ENCODE measurements around the gene GBGT1. TPM values are rescaled to one million over a fixed set of nuclear protein-coding genes. Genes with fewer than 3 reads are reported as not detected.
A peak's percentile ranks its signal among the peaks of the same experiment; 100 is the strongest.

Gene GBGT1
- total RNA-seq, 2 experiments from 2014 or later, result 4.0 to 4.5 TPM

GRCh38 chr9:133119846-133120500, 43.7 kb downstream of the GBGT1 start:
- no peak for DNase-seq
- H3K9me3 Mint-ChIP-seq, result no peaks in the 10 kb centered on the region
- H3K4me3 Mint-ChIP-seq, result peak overlapping the region; percentile 76
- peaks cover 48% of the 10 kb centered on the region for H3K4me1 Mint-ChIP-seq
- H3K27ac Mint-ChIP-seq, result peak overlapping the region; percentile 21
- H3K27me3 Mint-ChIP-seq, result no peaks in the 10 kb centered on the region
- no peaks in the 10 kb centered on the region for H3K36me3 Mint-ChIP-seq
- ATAC-seq (ENCODE audit: low read depth), result no peak
- POLR2A ChIA-PET, result interaction anchor here (0.6 to 1.3 kb wide), 2 partner anchors 60 to 173 kb away, joined by 3 read pairs; no protein-coding TSS in a partner anchor

GRCh38 chr9:133119103-133119845, 44.4 kb downstream of the GBGT1 start:
- Mint-ChIP-seq H3K4me3 (peak overlapping the region; percentile 2), H3K9me3 (no peaks in the 10 kb centered on the region), H3K27ac (no peak overlapping the region), H3K36me3 (no peaks in the 10 kb centered on the region), H3K27me3 (no peaks in the 10 kb centered on the region), H3K4me1 (peaks cover 47% of the 10 kb centered on the region)
- POLR2A ChIA-PET, result interaction anchor here (0.6 to 1.3 kb wide), 2 partner anchors 59 to 172 kb away, joined by 3 read pairs; no protein-coding TSS in a partner anchor
- ATAC-seq (ENCODE audit: low read depth), result no peak
- DNase-seq, result no peak

GRCh38 chr9:133118568-133118967, 45.1 kb downstream of the GBGT1 start:
- no peak overlapping the region for H3K27ac Mint-ChIP-seq
- no peaks in the 10 kb centered on the region for H3K36me3 Mint-ChIP-seq
- peaks cover 44% of the 10 kb centered on the region for H3K4me1 Mint-ChIP-seq
- ATAC-seq (ENCODE audit: low read depth), result no peak
- peak overlapping the region; percentile 2 for H3K4me3 Mint-ChIP-seq
- H3K27me3 Mint-ChIP-seq, result no peaks in the 10 kb centered on the region
- POLR2A ChIA-PET, result interaction anchor here (1.0 kb wide), 1 partner anchor 26 kb away, joined by 5 read pairs; no protein-coding TSS in a partner anchor
- no peaks in the 10 kb centered on the region for H3K9me3 Mint-ChIP-seq
- no peak for DNase-seq

GRCh38 chr9:133118179-133118520, 45.6 kb downstream of the GBGT1 start:
- no peak overlapping the region for H3K4me3 Mint-ChIP-seq

GRCh38 chr9:133117271-133118178, 46.2 kb downstream of the GBGT1 start:
- Mint-ChIP-seq H3K9me3 (no peaks in the 10 kb centered on the region), H3K27me3 (no peaks in the 10 kb centered on the region), H3K4me1 (peaks cover 50% of the 10 kb centered on the region), H3K36me3 (no peaks in the 10 kb centered on the region), H3K27ac (no peak overlapping the region), H3K4me3 (no peak overlapping the region)
- ATAC-seq (ENCODE audit: low read depth), result no peak
- no peak for DNase-seq
- POLR2A ChIA-PET, result interaction anchor here (1.0 to 4.4 kb wide), 2 partner anchors 27 kb away, joined by 5 to 22 read pairs; no protein-coding TSS in a partner anchor

More at GRCh38 chr9:133118179-133118520, 45.6 kb downstream of the GBGT1 start:
- Mint-ChIP-seq H3K36me3 (no peaks in the 10 kb centered on the region), H3K27ac (no peak overlapping the region), H3K4me1 (peaks cover 46% of the 10 kb centered on the region), H3K9me3 (no peaks in the 10 kb centered on the region), H3K27me3 (no peaks in the 10 kb centered on the region)
- DNase-seq (no peak), ATAC-seq (ENCODE audit: low read depth) (no peak)
- POLR2A ChIA-PET, result interaction anchor here (1.0 kb wide), 1 partner anchor 26 kb away, joined by 5 read pairs; no protein-coding TSS in a partner anchor

DNA sequence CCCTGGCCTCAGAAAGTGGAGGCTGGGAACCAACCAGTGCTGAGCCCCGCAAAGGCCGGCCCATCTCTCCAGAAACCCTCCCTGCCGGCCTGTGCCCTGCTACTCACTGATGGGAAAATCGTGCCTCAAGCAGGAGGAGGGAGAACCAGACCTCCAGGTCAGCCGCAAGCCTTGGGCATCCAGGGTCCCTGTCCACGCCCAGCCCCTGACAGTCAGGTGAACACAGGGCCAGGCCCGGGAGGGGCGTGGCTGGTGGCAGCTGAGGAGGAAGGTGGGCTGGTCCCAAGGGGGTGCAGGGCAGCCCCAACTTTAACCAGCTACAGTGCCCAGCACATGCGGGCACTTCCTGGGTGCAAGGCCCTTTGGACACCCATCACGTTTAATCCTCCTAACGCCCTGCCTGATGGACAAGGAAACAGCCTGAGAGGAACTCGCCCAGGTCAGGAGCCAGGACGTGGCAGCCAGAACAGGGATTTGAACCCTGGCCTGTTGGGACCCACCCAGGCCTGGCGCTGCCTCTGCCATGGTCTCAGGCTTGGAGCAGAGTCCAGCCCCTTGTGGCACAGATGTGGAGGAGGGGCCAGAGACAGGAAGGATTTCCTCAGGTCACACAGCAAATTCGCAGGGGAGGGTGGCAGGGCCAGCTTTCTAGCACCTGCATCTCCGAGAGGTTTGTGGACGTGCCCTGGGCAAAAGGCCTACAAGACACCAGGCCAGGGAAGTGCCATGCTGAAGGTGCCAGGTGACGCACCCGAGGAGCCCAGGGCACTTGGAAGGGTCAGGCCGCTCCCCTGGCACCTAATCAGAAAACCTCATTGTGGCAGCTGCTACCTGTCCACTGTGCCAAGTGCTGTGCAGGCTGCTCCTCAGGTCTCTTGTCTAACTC, 47.1 kb downstream of the GBGT1 start:
- Mint-ChIP-seq H3K9me3 (no peaks in the 10 kb centered on the region), H3K36me3 (no peaks in the 10 kb centered on the region), H3K4me3 (no peak overlapping the region), H3K27ac (no peak overlapping the region), H3K4me1 (peaks cover 43% of the 10 kb centered on the region), H3K27me3 (no peaks in the 10 kb centered on the region)
- ATAC-seq (ENCODE audit: low read depth), result no peak
- DNase-seq, result no peak
- POLR2A ChIA-PET, result interaction anchor here (1.1 to 4.4 kb wide), 2 partner anchors 17 to 28 kb away, joined by 3 to 22 read pairs; no protein-coding TSS in a partner anchor

- peak overlapping the region; percentile 70 for H3K27ac Mint-ChIP-seq
- H3K9me3 Mint-ChIP-seq, result no peaks in the 10 kb centered on the region
- DNase-seq (no peak), ATAC-seq (ENCODE audit: low read depth) (peak; percentile 73)
- peak overlapping the region; percentile 5 for H3K4me3 Mint-ChIP-seq
- no peaks in the 10 kb centered on the region for H3K27me3 Mint-ChIP-seq
- H3K4me1 Mint-ChIP-seq, result peaks cover 39% of the 10 kb centered on the region
- POLR2A ChIA-PET, result interaction anchor here (1.1 to 4.4 kb wide), 5 partner anchors 18 to 85 kb away, joined by 3 to 22 read pairs (median 3); partner anchors contain the start of gene GTF3C5
- no peaks in the 10 kb centered on the region for H3K36me3 Mint-ChIP-seq
Observed at GRCh38 chr9:133115604-133116345, 47.9 kb downstream of the GBGT1 start.

DNA sequence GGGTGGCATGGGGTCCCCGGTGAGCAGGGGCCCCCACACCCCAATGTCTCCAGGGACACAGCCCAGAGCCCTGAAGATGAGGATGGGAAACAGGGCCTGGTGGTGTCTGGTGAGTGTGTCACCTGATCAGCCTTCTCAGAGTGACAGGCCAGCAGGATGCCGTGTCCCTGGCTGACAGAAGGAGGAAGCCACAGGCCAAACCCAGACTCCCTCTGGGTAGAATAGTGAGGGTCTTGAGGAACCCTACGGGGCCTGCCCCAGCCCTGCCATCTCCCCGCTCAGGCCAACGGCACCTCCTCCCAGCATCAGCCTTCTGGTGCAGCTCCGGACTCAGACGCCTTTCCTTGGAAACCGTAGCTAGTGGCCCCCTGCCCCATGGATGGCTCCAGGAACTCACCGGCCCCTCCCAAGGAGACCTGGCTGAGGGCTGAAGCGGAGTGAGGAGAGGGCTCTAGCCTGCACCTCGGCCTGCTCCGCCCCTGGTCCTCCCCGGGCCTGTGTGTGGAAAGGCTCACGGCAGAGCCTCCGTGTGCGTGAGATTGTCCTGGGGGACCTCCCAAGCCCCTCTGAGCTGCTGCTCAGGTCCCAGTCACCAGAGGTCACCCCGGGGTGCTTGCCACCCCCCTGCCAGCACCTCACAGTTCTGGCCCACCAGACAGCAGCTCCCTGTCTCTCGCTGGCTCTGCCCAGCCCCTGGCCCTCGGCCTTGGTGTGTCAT, 48.7 kb downstream of the GBGT1 start:
- peak; percentile 54 for ATAC-seq (ENCODE audit: low read depth)
- POLR2A ChIA-PET, result interaction anchor here (1.1 to 4.4 kb wide), 6 partner anchors 19 to 84 kb away, joined by 3 to 22 read pairs (median 4); partner anchors contain the start of gene GTF3C5
- H3K36me3 Mint-ChIP-seq, result peaks cover 4% of the 10 kb centered on the region

DNA sequence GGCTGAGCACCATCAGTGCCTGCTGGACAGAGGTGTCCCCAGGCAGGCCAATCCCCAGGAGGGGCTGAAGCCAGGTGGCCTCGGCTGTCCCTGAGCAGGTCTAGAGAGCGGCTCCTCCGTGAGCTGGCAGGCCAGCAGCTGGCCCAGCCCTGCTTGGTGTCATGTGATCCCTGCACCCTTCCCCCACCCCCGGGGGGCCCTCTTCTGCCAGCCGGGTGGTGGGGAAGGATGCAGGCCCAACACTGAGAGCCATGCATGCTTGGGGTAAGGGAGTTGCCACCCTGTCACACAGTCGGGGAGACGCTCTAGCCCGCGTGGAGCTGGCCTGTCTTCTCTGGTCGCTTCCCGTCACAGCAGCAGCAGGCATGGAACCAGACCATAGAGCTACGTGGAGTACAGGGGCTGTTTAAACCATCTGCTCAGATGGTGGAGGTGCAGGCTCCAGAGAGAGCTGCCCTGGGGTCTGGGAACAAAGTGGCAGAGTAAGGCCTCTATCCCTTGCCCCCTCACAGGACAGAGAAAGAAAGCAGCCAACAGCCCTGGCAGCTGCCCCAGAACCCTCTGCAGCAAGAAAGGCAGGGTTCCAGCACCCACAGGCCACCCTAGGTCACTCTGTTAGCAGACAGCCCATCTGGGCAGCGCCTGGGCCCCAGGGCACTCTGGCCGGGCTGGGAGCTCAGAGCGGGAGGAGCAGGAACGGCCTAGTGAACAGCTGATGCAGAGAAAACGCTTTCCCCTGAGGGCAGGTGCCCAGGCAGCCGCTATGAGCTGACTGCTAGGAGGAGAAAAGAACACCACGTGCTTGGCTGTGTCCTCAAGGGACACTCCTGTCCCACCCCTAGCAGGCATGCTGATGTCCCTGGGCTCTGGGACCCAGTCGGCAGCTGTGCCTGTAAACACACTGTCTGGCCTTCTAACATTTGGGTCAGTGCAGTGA, 49.5 kb downstream of the GBGT1 start:
- H3K9me3 Mint-ChIP-seq, result no peaks in the 10 kb centered on the region
- H3K4me1 Mint-ChIP-seq, result peaks cover 37% of the 10 kb centered on the region
- H3K36me3 Mint-ChIP-seq, result peaks cover 8% of the 10 kb centered on the region
- POLR2A ChIA-PET, result interaction anchor here (1.1 to 4.4 kb wide), 4 partner anchors 19 to 84 kb away, joined by 3 to 22 read pairs (median 4); partner anchors contain the start of gene GTF3C5
- no peaks in the 10 kb centered on the region for H3K27me3 Mint-ChIP-seq
- no peak for DNase-seq
- peak overlapping the region; percentile 81 for H3K27ac Mint-ChIP-seq
- no peak overlapping the region for H3K4me3 Mint-ChIP-seq
- no peak for ATAC-seq (ENCODE audit: low read depth)

More for the DNA sequence above, 48.7 kb downstream of the GBGT1 start:
- Mint-ChIP-seq H3K4me1 (peaks cover 38% of the 10 kb centered on the region), H3K27me3 (no peaks in the 10 kb centered on the region), H3K27ac (peak overlapping the region; percentile 72), H3K4me3 (peak overlapping the region; percentile 39), H3K9me3 (no peaks in the 10 kb centered on the region)
- no peak for DNase-seq

DNA sequence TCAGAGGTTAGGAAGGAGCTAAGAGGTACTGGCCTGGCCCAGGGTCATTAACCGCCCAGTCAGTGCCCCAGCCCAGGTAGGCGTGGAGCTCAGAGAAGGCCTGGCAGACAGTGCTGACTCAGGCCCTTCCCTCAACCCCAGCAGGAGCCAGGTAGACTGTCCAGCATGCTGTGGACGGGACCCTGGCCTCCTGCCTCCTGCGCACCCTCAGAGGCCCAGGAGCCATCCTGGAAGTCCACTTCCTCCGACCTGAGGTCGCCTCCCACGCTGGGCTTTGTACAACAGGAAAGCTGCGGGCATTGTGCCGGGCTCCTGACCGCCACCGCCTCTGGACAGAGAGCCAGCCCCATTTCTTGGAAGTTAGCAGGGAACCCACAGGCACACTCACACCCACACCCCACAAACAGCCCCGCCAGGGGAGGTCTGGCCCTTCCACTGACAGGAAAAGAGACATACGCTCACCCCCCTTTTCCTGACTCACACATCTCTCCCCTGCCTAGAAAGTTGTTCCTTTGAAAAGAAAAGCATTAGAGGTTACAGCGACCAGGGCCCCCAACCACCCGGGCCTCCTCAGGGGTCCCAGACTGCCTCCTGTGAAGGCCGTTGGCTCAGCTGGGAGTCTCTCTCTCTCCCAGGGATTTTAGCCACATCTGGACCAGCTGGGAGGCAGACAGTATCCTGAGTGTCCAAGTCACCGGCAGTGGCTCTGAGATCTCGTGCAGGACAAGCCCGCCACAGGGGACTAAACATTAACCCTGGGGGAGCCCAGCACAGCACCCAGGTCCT, 50.4 kb downstream of the GBGT1 start:
- DNase-seq (no peak), ATAC-seq (ENCODE audit: low read depth) (no peak)
- Mint-ChIP-seq H3K4me3 (peak overlapping the region; percentile 24), H3K36me3 (peaks cover 9% of the 10 kb centered on the region), H3K27ac (peak overlapping the region; percentile 81), H3K9me3 (no peaks in the 10 kb centered on the region), H3K27me3 (no peaks in the 10 kb centered on the region), H3K4me1 (peaks cover 35% of the 10 kb centered on the region)
- POLR2A ChIA-PET, result interaction anchor here (1.1 to 4.4 kb wide), 4 partner anchors 20 to 83 kb away, joined by 3 to 22 read pairs (median 4); partner anchors contain the start of gene GTF3C5
